ENCODE measurements around the gene SLC44A5.
A peak's percentile ranks its signal among the peaks of the same experiment; 100 is the strongest.
"Not testable (repeated sequence)": the region's sequence is repeated elsewhere in the genome, so short reads cannot be mapped to it uniquely, and the experiment has no call there.

The SLC44A5 gene

DNA sequence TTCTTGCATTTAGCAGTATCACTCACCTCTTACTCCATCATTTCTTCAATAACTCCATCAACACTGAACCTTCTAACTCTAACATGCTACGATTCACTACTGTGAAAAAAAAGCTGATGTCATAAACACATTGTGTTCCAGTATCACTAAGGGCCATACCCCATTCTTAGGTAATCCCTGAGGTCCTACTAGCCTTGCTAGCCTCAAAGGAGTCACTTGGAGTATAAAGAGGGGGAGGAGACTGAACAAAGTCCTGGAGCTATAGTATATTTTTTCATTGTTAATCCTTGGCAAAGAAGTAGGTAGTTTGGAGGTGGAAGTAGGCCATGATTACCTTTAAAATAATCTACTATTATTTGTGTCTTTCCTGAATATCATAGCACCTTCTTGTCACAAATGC, at the start of gene SLC44A5:
Gene SLC44A5, minus strand, starts transcription at position 101 of the 400 bp plus-strand sequence. CDS start 69,667 bp downstream, outside the sequence.
- DNase-seq = no peak

DNA sequence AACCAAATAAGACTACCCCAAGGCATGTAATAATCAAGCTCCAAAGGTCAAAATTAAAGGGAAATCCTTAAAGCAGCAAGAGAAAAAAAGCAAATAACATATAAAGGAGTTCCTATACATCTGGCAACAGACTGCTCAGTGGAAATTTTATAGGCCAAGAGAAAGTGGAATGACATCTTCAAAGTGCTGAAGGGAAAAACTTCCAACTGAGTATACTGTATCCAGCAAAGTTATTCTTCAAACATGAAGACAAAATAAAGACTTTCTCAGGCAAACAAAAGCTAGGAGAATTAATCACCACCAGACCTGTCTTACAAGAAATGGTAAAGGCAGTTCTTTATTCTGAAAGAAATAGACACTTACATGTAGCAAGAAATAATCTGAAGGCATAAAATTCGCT, 45.0 kb upstream of the SLC44A5 start:
- no peak for DNase-seq

DNA sequence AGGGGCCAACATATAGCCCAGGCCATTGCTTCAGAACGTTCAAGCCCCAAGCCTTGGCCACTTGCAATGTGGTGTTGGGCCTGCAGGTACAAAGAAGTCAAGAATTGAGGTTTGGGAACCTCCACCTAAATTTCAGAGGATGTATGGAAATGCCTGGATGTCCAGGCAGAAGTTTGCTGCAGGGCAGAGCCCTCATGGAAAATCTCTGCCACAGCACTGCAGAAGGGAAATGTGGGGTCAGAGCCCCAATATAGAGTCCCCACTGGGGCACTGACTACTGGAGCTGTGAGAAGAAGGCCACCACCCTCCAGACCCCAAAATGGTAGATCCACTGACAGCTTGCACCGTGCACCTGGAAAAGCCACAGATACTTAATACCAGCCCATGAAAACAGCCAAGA, 36.3 kb upstream of the SLC44A5 start:
- DNase-seq = not testable (repeated sequence)

GRCh38 chr1:75645153-75645552, 34.2 kb upstream of the SLC44A5 start:
- not testable (repeated sequence) for DNase-seq

DNA sequence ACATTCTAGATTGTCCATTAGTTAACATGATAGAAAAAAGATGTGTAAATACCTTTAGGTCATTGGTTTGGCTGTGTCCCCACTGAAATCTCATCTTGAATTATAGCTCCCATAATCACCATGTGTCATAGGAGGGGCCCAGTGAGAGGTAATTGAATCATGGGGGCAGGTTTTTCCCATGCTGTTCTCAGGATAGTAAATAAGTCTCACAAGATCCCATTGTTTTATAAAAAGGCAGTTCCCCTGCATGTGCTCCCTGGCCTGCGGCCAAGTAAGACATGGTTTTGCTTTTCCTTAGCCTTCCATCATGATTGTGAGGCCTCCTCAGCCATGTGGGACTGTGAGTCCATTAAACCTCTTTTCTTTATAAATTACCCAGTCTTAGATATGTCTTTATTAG, 32.5 kb upstream of the SLC44A5 start:
- DNase-seq = no peak

- no peak for DNase-seq
Measured at GRCh38 chr1:75641325-75641724, 30.4 kb upstream of the SLC44A5 start.

GRCh38 chr1:75640137-75640536, 29.2 kb upstream of the SLC44A5 start:
- DNase-seq = no peak

GRCh38 chr1:75632350-75632949, 21.5 kb upstream of the SLC44A5 start:
- DNase-seq = peak in 2 of 3 donors; percentile 36 to 44

DNA sequence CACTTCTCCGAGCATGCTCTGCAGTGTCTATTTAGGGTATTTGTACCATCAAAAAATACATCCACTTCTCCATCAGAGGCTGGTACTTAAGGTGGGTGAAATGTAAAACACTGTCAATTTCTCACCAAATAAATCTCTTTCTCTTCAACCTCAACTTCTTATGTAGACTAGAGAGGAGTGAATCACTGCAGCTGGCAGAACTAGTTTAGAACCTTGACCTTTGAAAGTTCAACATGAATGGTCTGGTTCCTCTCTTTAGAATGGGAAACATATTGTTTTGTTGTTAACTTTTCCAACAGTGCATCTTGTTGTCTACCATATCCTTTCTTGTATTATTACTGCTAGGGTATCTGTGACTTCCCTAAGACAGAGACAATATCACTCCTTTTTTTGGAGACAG, 20.1 kb upstream of the SLC44A5 start:
- DNase-seq = no peak

DNA sequence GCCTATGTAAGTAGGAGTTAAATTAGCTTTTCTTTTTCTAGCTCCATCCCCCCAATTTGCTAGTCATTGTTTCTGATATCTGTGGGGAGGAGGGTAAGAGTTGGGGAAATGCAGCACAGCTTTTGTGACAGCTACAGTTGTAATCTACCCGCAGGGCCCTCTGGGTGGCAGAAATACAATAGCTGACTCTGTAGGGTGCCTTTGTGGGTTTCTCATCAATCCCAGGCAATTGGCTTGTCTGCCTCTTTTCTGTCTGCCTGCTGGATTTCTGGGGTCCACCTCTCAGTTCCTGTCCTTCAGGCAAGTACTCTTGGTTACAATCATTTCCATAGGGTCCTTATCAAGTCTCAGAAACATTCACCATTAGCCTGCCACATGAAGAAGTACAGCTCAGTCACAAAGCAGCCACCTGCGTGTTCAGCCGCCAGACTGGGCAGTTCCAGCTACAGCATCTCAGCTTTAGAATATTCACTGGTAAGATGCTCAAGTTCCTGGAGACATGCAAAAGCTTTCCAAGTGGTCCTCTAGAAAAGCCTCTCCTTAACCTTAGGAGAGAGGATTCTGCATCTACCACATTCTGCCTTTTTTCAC, 19.2 kb upstream of the SLC44A5 start:
- no peak for DNase-seq

DNA sequence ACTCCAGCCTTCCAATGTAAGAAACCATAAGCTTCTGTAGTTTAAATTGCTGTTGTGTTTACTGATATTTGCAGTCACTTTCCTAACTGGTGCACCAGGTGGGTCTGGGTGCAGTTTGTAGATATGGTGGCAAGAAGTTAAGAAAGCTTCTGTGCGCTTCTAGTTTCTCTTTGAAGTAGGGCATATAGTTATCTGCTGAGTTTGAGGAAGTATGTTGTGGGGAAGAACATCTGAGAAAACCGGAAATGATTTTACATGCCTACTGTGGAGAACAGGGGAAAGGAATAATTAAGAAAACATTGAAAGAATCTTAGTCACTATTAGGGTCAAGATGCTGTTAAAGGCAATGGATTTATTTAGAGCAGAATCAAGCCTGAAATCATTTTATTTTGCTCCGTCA, 14.9 kb upstream of the SLC44A5 start:
- DNase-seq = no peak

GRCh38 chr1:75618382-75618781, 7.5 kb upstream of the SLC44A5 start:
- DNase-seq = no peak

GRCh38 chr1:75616436-75617433, 5.8 kb upstream of the SLC44A5 start:
- DNase-seq = no peak

DNA sequence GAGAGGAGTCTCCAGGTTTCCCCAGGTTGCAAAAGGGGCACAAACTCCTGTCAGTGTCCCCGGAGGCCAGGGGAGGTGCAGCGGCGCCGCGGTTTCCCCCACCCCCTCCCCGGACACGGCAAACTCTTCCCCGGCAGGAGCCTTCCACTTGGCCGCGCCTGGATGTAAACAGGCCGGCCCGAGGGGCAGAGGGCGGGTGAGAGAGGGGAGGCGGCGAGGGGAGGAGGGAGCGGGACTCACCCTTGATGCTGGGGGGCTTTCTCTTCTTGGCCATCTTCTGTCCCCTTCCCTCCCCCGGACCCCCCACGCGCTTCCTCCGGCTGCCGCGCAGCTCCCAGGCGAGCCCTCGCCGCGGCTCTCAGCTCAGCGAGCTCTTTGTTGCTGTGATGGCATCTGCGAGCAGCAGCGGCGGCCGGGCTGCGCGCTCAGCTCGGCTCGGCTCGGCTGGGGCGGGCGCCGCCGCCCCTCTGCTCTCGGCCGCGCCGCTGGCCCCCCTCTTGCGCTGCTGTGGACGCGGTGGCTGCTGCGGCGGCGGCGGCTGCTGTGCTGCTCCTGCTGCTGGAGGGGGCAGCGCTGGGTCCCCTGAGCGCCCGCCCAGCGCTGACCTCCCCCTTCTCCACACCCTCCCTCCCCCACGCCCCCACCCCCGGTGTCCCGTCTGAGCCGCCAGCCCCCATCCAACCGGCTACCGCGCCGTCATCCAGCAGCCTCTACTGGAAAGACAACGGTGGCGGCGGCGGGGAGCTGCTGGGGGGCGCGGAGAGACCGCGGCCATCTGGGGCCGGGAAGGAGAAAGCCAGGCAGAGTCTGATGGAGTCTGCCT, 4.9 kb upstream of the SLC44A5 start:
- no peak for DNase-seq

GRCh38 chr1:75614399-75614756, 3.5 kb upstream of the SLC44A5 start:
- no peak for DNase-seq

DNA sequence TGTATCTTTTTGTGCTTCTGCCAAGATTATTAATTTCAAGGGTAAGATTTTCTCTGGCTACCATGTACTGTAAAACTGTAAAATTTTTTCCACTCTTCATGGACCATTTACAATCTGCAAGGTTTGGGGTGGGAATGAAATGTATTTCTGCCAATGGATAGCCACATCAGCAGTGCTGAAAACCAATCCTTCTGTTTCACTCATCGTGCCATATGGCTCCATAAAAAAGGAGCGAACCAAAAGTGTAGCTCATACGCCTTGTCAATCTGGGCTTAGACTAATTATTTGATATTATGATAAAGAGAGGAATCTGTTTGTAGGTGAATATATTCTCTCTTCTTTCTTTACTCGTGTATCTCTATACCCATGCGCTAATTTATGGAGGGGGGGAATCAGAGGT, 3.0 kb upstream of the SLC44A5 start:
- no peak for DNase-seq

GRCh38 chr1:75612976-75613375, 2.1 kb upstream of the SLC44A5 start:
- no peak for DNase-seq

- no peak for DNase-seq
Measured at GRCh38 chr1:75602486-75602885, 8.4 kb downstream of the SLC44A5 start.

- no peak for DNase-seq
Measured at GRCh38 chr1:75600781-75601180, 10.1 kb downstream of the SLC44A5 start.

GRCh38 chr1:75594327-75594726, 16.6 kb downstream of the SLC44A5 start:
- DNase-seq = no peak

DNA sequence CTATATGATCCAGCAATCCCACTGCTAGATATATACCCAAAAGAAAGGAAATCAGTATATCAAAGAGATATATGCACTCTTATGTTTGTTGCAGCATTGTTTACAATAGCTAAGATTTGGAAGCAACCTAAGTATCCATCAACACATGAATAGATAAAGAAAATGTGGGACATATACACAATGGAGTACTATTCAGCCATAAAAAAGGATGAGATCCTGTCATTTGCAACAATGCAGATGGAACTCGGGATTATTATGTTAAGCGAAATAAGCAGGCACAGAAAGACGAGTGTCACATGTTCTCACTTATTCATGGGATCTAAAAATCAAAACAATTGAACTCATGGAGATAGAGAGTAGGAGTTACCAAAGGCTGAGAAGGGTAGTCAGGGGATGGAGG, 17.5 kb downstream of the SLC44A5 start:
- not testable (repeated sequence) for DNase-seq

DNA sequence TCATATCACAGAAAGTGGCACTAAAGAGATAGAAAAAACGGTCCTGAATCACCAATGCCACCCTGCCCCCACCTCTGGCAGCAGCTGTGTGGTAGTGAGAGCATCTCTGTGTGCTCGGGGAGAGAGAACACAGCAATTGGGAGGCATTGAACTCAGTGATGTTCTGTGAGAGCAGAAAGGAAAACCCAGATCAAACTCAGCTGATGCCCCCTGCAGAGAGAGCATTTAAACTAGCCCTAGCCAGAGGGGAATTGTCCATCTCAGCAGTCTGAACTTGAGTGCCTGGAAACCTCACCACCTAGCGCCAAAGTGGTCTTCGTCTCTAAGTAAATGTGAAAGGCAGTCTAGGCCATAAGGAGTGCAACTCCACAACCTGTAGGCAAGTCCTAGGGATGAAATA, 21.3 kb downstream of the SLC44A5 start:
- no peak for DNase-seq

All from suppressor macrophage treated with lipopolysaccharide for 1 hour (primary cell).